T-helper 2 cell treated with Interferon-gamma antibody and Interleukin-4, amounts not matched to agents 5 μg/mL and 100 μg/mL, for 36 hours (primary cell): ENCODE data around the gene KCNH2.
A peak's percentile ranks its signal among the peaks of the same experiment; 100 is the strongest.

Experiments used
- DNase-seq: peaks from one replicate; pipeline ENCODE4 v3.0.0; 2021; ENCODE audit warnings: low spot score
- H3K27ac Mint-ChIP-seq: one replicate; pipeline ENCODE4 v1.8.0; 2021; ENCODE audit warnings: mild to moderate bottlenecking, mixed read lengths
- H3K27me3 Mint-ChIP-seq: one replicate; pipeline ENCODE4 v1.8.0; 2021; ENCODE audit warnings: low read depth, mixed read lengths
- H3K36me3 Mint-ChIP-seq: one replicate; pipeline ENCODE4 v1.8.0; 2021; ENCODE audit warnings: low read depth, mixed read lengths
- H3K4me1 Mint-ChIP-seq: one replicate; pipeline ENCODE4 v1.8.0; 2021; ENCODE audit warnings: low read depth, mixed read lengths
- H3K4me3 Mint-ChIP-seq: one replicate; pipeline ENCODE4 v1.8.0; 2022; ENCODE audit warnings: mild to moderate bottlenecking, moderate library complexity, mixed read lengths
- H3K9me3 Mint-ChIP-seq: one replicate; pipeline ENCODE4 v1.8.0; 2021; ENCODE audit warnings: mixed read lengths

Gene KCNH2

GRCh38 chr7:151008143-151008510 lies 30.0 kb upstream of the KCNH2 start:
- Mint-ChIP-seq H3K27ac (peak overlapping the region; percentile 74), H3K9me3 (no peaks in the 10 kb centered on the region)
- DNase-seq, result no peak

DNA sequence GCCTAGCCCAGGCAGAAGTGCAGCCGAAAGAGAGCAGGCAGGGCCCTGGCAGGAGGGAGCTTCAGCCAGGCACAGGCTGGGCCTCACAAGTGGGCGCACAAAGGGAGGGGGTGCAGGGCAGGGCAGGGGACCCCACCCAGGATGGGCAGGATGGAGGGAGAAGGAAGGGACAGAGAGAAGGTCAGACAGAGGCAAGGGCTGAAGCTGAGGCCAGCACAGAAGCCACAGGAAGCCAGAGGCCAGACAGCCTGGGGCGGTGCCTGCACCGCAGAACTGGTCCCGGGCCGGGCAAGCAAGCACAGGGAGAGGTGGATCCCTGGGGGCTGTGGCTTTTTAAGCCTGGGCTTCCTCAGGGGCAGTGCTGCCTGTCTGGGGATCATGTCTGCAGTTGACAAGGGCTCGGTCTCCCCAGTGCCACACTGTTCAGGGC lies 29.4 kb upstream of the KCNH2 start:
- no peak for DNase-seq
- Mint-ChIP-seq H3K9me3 (no peaks in the 10 kb centered on the region), H3K27ac (peak overlapping the region; percentile 74), H3K4me1 (peaks cover 43% of the 10 kb centered on the region), H3K4me3 (peak overlapping the region; percentile 83), H3K27me3 (no peaks in the 10 kb centered on the region), H3K36me3 (peaks cover 10% of the 10 kb centered on the region)

More at GRCh38 chr7:151008143-151008510, 30.0 kb upstream of the KCNH2 start:
- H3K4me3 Mint-ChIP-seq, result peak overlapping the region; percentile 83
- H3K4me1 Mint-ChIP-seq, result peaks cover 47% of the 10 kb centered on the region
- H3K27me3 Mint-ChIP-seq, result no peaks in the 10 kb centered on the region
- peaks cover 13% of the 10 kb centered on the region for H3K36me3 Mint-ChIP-seq

GRCh38 chr7:151006590-151007300 lies 28.6 kb upstream of the KCNH2 start:
- no peak overlapping the region for H3K4me3 Mint-ChIP-seq
- H3K36me3 Mint-ChIP-seq, result peaks cover 4% of the 10 kb centered on the region
- H3K9me3 Mint-ChIP-seq, result no peaks in the 10 kb centered on the region
- H3K4me1 Mint-ChIP-seq, result peaks cover 37% of the 10 kb centered on the region
- no peaks in the 10 kb centered on the region for H3K27me3 Mint-ChIP-seq
- DNase-seq, result no peak
- H3K27ac Mint-ChIP-seq, result peak overlapping the region; percentile 62

DNA sequence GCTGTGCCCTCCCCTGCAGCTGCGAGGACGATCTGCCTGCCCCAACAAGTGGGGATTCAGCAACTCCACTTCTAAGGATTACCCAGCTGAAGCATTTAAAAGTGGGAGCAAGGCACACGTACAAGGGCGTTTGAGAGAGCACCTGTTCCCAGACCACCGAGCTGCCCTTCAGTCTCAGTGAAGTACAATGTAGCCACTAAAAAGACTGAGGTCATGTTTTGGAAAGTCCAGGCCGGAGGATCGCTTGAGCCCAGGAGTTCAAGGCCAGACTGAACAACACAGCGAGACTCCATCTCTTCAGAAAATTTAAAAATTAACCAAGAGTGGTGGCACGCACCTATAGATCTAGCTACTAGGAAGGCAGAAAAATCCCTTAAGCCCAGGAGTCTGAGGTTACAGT lies 27.4 kb upstream of the KCNH2 start:
- Mint-ChIP-seq H3K27me3 (no peaks in the 10 kb centered on the region), H3K36me3 (peaks cover 4% of the 10 kb centered on the region), H3K9me3 (no peaks in the 10 kb centered on the region), H3K4me3 (no peak overlapping the region), H3K27ac (no peak overlapping the region), H3K4me1 (peaks cover 31% of the 10 kb centered on the region)
- no peak for DNase-seq

- Mint-ChIP-seq H3K4me1 (peaks cover 24% of the 10 kb centered on the region), H3K9me3 (no peaks in the 10 kb centered on the region), H3K4me3 (no peak overlapping the region), H3K27ac (no peak overlapping the region), H3K27me3 (no peaks in the 10 kb centered on the region), H3K36me3 (peaks cover 4% of the 10 kb centered on the region)
- DNase-seq, result no peak
Measured at GRCh38 chr7:151003572-151003971, 25.5 kb upstream of the KCNH2 start.

DNA sequence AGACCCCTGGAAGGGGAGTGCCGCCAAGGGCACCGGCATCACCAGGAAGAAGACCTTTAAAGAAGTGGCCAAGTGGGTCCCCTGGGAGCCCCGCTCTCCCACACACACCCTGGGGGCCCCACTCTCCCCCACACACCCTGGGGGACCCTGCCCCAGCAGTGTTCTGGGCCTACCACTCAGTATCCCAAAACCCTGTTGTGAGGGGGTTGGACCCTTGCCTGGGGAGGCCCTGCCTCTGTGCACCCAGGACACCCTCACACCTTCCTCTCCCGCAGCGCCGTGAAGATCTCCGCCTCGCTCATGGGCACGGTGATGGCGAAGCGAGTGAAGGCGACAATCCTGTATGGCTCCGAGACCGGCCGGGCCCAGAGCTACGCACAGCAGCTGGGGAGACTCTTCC lies 23.4 kb upstream of the KCNH2 start:
- no peaks in the 10 kb centered on the region for H3K9me3 Mint-ChIP-seq
- no peak overlapping the region for H3K27ac Mint-ChIP-seq
- H3K4me1 Mint-ChIP-seq, result peaks cover 12% of the 10 kb centered on the region

GRCh38 chr7:151000897-151001495 lies 22.9 kb upstream of the KCNH2 start:
- Mint-ChIP-seq H3K27ac (no peak overlapping the region), H3K4me1 (peaks cover 12% of the 10 kb centered on the region), H3K36me3 (peaks cover 2% of the 10 kb centered on the region), H3K9me3 (no peaks in the 10 kb centered on the region), H3K4me3 (no peak overlapping the region), H3K27me3 (no peaks in the 10 kb centered on the region)
- DNase-seq, result no peak

More for the DNA sequence above, 23.4 kb upstream of the KCNH2 start:
- H3K27me3 Mint-ChIP-seq, result no peaks in the 10 kb centered on the region
- H3K36me3 Mint-ChIP-seq, result peaks cover 2% of the 10 kb centered on the region
- no peak overlapping the region for H3K4me3 Mint-ChIP-seq
- DNase-seq, result no peak

DNA sequence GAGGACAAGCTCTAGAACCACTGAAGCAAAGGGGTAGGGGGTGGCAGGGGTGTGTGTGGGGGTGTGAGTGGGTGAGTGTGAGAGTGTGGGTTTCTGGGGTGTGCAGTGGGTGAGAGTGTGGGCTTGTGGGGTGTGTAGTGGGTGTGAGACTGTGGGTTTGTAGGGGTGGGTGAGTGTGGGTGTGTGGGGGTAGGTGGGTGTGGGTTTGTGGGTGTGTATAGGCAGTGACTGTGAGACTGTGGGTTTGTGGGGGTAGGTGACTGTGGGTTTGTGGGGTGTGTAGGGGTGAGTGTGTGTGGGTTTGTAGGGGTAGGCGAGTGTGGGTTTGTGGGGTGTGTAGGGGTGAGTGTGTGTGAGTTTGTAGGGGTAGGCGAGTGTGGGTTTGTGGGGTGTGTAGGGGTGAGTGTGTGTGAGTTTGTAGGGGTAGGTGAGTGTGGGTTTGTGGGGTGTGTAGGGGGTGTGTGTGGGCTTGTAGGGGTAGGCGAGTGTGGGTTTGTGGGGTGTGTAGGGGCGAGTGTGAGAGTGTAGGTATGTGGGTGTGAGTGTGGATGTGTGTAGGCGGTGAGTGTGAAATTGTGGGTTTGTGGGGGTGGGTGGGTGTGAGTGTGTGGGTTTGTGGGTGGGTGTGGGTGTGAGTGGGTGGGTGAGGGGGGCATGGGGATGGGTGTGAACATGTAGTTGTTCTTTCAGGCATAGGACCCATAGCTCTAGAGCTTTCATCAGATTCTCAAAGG lies 21.5 kb upstream of the KCNH2 start:
- no peak for DNase-seq
- Mint-ChIP-seq H3K9me3 (no peaks in the 10 kb centered on the region), H3K27me3 (no peaks in the 10 kb centered on the region), H3K4me1 (peaks cover 12% of the 10 kb centered on the region), H3K27ac (no peak overlapping the region), H3K4me3 (no peak overlapping the region), H3K36me3 (no peaks in the 10 kb centered on the region)

DNA sequence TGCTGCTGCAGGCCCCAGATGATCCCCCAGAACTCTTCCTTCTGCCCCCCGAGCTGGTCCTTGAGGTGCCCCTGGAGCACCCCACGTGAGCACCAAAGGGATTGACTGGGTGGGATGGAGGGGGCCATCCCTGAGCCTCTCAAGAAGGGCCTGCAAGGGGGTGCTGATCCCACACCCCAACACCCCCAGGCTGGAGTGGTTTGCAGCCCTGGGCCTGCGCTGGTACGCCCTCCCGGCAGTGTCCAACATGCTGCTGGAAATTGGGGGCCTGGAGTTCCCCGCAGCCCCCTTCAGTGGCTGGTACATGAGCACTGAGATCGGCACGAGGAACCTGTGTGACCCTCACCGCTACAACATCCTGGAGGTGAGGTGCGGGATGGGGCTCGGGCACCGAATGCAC lies 20.9 kb upstream of the KCNH2 start:
- no peak overlapping the region for H3K4me3 Mint-ChIP-seq
- no peaks in the 10 kb centered on the region for H3K27me3 Mint-ChIP-seq
- DNase-seq, result no peak
- H3K9me3 Mint-ChIP-seq, result no peaks in the 10 kb centered on the region
- H3K36me3 Mint-ChIP-seq, result no peaks in the 10 kb centered on the region
- peaks cover 16% of the 10 kb centered on the region for H3K4me1 Mint-ChIP-seq
- H3K27ac Mint-ChIP-seq, result no peak overlapping the region

DNA sequence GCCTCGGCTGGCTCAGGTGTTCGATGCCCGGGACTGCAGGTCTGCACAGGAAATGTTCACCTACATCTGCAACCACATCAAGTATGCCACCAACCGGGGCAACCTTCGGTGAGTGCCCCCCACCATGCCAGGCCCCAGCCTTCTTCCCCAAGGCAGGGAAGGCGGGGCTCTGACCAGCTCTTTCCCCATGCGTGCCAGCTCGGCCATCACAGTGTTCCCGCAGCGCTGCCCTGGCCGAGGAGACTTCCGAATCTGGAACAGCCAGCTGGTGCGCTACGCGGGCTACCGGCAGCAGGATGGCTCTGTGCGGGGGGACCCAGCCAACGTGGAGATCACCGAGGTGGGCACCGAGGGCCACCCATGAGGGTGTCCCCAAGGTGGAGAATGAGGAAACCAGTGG lies 20.2 kb upstream of the KCNH2 start:
- Mint-ChIP-seq H3K36me3 (no peaks in the 10 kb centered on the region), H3K27me3 (no peaks in the 10 kb centered on the region), H3K27ac (no peak overlapping the region), H3K9me3 (no peaks in the 10 kb centered on the region), H3K4me3 (no peak overlapping the region), H3K4me1 (peaks cover 18% of the 10 kb centered on the region)
- no peak for DNase-seq

- H3K4me1 Mint-ChIP-seq, result peaks cover 18% of the 10 kb centered on the region
- H3K36me3 Mint-ChIP-seq, result no peaks in the 10 kb centered on the region
- DNase-seq, result no peak
- H3K27ac Mint-ChIP-seq, result no peak overlapping the region
- no peaks in the 10 kb centered on the region for H3K27me3 Mint-ChIP-seq
- no peaks in the 10 kb centered on the region for H3K9me3 Mint-ChIP-seq
- H3K4me3 Mint-ChIP-seq, result no peak overlapping the region
Measured at GRCh38 chr7:150997817-150998216, 19.7 kb upstream of the KCNH2 start.

GRCh38 chr7:150997075-150997511 lies 19.0 kb upstream of the KCNH2 start:
- Mint-ChIP-seq H3K4me3 (no peak overlapping the region), H3K36me3 (no peaks in the 10 kb centered on the region), H3K27me3 (no peaks in the 10 kb centered on the region), H3K4me1 (peaks cover 19% of the 10 kb centered on the region), H3K27ac (no peak overlapping the region), H3K9me3 (no peaks in the 10 kb centered on the region)
- no peak for DNase-seq

DNA sequence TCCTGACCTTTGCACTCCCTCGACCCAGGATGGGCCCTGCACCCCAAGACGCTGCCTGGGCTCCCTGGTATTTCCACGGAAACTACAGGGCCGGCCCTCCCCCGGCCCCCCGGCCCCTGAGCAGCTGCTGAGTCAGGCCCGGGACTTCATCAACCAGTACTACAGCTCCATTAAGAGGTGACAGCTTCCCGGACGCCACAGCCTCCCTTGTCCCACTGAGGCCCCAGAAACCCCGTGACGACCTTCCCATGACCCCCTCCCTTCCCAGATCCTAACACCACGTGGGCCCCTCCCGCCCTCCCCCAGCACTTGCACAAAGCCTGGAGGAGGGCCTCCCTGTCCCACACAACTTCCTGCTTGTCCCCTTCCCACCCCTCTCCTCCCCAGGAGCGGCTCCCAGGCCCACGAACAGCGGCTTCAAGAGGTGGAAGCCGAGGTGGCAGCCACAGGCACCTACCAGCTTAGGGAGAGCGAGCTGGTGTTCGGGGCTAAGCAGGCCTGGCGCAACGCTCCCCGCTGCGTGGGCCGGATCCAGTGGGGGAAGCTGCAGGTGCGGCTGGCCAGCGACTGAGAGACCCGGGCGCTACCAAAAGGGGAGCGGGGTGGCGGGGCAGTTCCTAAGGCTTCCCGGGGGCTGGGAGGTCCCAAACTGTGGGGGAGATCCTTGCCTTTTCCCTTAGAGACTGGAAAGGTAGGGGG lies 18.4 kb upstream of the KCNH2 start:
- no peaks in the 10 kb centered on the region for H3K36me3 Mint-ChIP-seq
- no peaks in the 10 kb centered on the region for H3K27me3 Mint-ChIP-seq
- H3K4me1 Mint-ChIP-seq, result peaks cover 19% of the 10 kb centered on the region
- no peak overlapping the region for H3K27ac Mint-ChIP-seq
- no peak for DNase-seq
- no peaks in the 10 kb centered on the region for H3K9me3 Mint-ChIP-seq
- H3K4me3 Mint-ChIP-seq, result no peak overlapping the region
